Fibroblast of mammary gland (primary cell): ENCODE data around the gene NHERF1.

Source experiments
- DNase-seq: peaks from one replicate; pipeline ENCODE4 v3.0.0-alpha.2; 2010; ENCODE audit warnings: low read depth
- H3K4me3 ChIP-seq: 2 replicates; pipeline ENCODE4 v1.5.1; 2011; ENCODE audit warnings: low read depth, mild to moderate bottlenecking, low read length, moderate library complexity; ENCODE audit not compliant: control insufficient read depth
- TF ChIP-seq, protein P1 (sequence below): conservative IDR thresholded peaks from 2 replicates; pipeline ENCODE4 v1.5.1; 2011; ENCODE audit warnings: low read depth, low read length, inconsistent platforms; ENCODE audit not compliant: control insufficient read depth, insufficient read depth

The NHERF1 gene

DNA sequence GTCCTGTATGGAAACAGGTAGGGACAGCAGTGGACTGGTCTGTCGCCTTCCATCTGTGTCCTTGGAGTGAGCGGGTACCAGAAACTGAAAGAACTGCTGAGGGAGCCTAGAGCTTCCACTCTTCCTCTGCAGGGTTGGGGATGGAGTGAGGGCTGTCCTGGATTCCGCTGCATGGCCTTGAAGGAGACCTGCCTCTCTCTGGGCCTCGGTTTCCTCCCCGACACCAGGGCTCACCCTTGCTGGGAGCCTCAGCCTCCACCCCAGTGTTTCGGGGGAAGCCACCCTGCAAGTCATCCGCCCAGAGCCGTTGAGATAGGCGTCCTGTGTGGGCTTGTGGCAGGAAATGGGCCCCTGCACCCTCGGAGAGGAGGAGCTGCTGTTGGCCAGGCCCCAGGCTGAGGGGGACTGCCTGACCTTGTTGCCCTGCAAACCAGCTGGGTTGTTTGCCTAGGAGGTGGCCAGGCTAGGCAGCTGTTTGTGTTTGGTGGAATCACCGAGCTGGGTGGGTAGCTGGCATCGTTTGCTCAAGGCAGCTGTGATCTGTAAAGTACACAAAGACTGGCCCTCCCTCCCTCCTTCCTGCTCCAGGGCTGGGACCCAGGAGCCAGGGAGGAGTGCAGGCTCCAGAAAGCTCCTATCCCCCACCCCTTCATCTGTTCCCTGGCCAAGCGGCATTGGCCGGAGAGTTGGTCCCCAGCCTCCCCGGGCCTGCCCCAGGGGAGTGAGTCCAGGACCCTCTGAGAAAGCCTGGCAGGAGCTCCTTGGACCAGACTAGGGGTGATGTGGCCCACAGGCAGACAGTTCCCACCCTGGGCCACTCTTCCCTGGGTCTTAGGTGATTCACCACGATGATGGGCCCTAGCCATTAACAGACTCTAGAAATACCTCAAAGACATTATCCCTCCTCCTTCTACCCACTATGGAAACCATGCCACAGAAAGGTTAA, 10.1 kb upstream of the NHERF1 start:
- TF ChIP-seq, protein P1, sequence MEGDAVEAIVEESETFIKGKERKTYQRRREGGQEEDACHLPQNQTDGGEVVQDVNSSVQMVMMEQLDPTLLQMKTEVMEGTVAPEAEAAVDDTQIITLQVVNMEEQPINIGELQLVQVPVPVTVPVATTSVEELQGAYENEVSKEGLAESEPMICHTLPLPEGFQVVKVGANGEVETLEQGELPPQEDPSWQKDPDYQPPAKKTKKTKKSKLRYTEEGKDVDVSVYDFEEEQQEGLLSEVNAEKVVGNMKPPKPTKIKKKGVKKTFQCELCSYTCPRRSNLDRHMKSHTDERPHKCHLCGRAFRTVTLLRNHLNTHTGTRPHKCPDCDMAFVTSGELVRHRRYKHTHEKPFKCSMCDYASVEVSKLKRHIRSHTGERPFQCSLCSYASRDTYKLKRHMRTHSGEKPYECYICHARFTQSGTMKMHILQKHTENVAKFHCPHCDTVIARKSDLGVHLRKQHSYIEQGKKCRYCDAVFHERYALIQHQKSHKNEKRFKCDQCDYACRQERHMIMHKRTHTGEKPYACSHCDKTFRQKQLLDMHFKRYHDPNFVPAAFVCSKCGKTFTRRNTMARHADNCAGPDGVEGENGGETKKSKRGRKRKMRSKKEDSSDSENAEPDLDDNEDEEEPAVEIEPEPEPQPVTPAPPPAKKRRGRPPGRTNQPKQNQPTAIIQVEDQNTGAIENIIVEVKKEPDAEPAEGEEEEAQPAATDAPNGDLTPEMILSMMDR = no peak
- DNase-seq = no peak
- H3K4me3 ChIP-seq = no peak overlapping the region

DNA sequence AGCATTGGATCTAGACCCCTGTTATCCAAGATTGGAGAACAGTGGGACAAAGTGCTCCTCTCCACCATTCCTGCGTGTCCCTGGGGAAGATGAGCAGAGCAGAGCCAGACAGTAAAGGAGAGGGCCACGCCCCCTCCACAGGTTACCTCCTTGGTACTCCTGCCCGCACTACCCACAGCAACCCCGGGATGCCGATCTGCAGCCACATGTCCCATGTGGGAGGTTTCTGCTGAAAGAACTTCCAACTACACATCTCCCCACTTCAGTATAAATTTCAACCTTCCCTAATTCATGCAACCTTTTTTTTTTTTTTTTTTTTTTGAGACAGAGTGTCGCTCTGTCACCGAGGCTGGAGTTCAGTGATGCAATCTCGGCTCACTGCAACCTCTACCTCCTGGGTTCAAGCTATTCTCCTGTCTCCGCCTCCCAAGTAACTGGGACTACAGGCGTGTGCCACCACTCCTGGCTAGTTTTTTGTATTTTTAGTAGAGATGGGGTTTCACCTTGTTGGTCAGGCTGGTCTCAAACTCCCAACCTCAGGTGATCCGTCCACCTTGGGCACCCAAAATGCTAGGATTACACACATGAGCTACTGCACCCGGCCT, 9.1 kb upstream of the NHERF1 start:
- TF ChIP-seq, protein P1 = no peak
- DNase-seq = no peak
- H3K4me3 ChIP-seq = no peak overlapping the region

DNA sequence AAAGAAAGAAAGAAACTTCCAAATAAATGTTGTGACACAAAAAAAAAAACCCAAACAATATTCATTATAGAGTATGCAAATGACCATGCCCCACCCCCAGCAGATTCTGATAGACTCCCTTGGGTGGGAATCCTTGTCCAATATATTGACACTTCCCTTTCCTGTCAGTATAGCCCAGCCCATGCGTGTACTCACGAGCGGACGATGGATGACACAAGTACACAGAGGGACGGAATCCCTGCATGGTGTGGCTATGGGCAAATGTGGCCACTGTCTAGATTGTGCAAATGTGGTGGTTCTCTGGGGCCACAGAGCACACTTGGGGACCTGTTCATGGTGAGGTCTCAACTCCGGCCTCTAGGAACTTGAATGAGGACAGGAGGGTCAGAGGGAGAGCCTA, 8.3 kb upstream of the NHERF1 start:
- H3K4me3 ChIP-seq = no peak overlapping the region
- TF ChIP-seq, protein P1 = no peak
- DNase-seq = no peak

DNA sequence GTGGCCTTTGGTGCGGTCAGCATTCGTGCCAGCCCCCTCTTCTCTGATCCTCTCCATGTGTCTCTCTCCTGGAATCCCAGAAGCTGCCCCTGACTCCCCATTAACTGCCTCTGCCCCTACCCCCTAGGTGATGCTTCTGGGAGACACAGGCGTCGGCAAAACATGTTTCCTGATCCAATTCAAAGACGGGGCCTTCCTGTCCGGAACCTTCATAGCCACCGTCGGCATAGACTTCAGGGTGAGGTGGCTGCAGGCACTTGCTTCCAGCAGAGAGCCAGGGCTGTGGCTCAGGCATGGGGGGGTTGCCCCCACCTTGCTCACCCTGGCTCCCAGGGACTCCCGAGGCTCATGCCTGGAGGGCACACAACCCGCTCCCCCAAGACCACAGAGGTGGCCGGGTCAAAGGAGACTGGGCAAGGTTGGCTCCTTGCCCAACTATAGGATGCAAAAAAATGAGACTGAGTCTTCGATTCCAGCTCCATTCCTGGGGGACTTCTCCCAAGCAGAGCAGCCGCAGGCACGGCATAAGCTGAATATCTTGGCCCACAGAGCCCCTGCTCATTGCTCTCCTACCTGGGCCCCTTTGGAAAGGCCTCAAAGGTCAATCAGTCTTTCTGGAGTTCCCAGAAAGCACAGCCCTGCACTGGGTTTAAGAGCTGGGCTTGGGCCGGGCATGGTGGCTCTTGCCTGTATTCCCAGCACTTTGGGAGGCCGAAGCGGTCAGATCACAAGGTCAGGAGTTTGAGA, 7.6 kb upstream of the NHERF1 start:
- no peak for DNase-seq
- TF ChIP-seq, protein P1 = no peak

DNA sequence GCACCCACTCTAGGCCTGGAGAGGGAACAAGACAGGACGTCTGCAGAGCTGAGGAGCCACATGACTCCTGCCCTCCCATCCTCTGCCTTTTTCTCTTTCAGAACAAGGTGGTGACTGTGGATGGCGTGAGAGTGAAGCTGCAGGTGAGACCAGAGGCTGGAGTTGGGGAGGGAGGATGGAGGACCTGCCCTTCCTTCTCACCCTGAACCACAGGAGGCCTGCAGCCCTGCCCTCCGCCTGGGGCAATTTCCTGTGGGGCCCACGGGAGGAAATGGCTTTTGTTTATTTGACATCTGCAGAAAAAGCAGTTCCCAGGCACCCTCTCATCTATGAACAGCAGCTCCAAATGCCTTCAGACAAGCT, 6.3 kb upstream of the NHERF1 start:
- no peak overlapping the region for H3K4me3 ChIP-seq
- DNase-seq = no peak
- TF ChIP-seq, protein P1 = no peak

More for the DNA sequence above, 7.6 kb upstream of the NHERF1 start:
- H3K4me3 ChIP-seq = no peak overlapping the region

DNA sequence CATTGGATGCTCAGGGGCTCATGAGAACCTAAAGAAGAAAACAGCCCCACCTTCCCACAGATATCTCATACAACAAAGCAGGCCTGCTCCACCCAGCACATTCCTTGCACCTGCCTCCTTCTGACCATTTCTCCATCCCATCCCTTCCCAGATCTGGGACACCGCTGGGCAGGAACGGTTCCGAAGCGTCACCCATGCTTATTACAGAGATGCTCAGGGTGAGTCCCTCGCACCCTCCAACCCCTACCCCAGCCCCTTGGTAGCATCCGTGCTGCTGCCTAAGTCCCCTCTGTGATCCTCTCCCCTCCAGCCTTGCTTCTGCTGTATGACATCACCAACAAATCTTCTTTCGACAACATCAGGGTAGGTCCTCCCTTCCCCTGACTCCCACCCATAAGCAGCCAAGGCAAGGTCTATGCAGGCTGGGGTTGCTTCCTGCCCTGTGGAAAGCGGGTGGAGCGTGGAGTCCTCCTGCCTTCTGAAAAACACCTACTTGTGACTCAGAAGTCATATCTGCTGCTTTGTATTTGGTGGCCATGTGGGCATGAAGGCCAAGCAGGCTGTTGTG, 5.4 kb upstream of the NHERF1 start:
- DNase-seq = no peak
- H3K4me3 ChIP-seq = no peak overlapping the region
- TF ChIP-seq, protein P1 = no peak
